ENCODE measurements around the gene AP4E1.

DNA sequence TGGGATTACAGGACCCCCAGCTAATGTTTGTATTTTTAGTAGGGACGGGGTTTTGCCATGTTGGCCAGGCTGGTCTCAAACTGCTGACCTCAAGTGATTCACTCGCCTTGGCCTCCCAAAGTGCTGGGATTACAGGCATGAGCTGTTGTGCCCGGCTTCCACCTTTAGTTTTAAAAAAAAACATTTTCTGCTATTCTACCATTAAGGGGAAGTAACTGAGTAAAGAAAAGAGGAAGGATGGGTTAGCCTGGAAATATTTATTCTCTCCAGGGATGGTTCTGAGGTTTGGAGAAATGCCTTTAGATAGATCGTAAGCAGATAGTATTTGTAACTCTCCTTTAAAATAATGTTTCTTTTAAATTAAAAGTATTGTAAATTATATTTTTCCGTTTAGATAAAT is 3.1 kb downstream of the AP4E1 start:
- TF ChIP-seq, protein P1, sequence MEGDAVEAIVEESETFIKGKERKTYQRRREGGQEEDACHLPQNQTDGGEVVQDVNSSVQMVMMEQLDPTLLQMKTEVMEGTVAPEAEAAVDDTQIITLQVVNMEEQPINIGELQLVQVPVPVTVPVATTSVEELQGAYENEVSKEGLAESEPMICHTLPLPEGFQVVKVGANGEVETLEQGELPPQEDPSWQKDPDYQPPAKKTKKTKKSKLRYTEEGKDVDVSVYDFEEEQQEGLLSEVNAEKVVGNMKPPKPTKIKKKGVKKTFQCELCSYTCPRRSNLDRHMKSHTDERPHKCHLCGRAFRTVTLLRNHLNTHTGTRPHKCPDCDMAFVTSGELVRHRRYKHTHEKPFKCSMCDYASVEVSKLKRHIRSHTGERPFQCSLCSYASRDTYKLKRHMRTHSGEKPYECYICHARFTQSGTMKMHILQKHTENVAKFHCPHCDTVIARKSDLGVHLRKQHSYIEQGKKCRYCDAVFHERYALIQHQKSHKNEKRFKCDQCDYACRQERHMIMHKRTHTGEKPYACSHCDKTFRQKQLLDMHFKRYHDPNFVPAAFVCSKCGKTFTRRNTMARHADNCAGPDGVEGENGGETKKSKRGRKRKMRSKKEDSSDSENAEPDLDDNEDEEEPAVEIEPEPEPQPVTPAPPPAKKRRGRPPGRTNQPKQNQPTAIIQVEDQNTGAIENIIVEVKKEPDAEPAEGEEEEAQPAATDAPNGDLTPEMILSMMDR (IDR thresholded peaks at IDR 0.05 in 2 of 3, conservative IDR thresholded peaks at IDR 0.05 in 1 of 3; ENCODE audit: borderline replicate concordance in 1 of 3, insufficient read depth in 1 of 3, low read depth in 2 of 3, low read length in 2 of 3) = no peak
- TF ChIP-seq POLR2A (IDR thresholded peaks at IDR 0.05; ENCODE audit: borderline replicate concordance, extremely low read depth, insufficient read depth, insufficient read length) (no peak), JUND (IDR thresholded peaks at IDR 0.05) (no peak), SIN3A (IDR thresholded peaks at IDR 0.05; ENCODE audit: low read depth) (no peak), EZH2 (IDR thresholded peaks at IDR 0.05) (no peak), SP1 (IDR thresholded peaks at IDR 0.05; ENCODE audit: low read depth) (no peak), ELF1 (IDR thresholded peaks at IDR 0.05; ENCODE audit: borderline replicate concordance, low read depth) (no peak), EGR1 (IDR thresholded peaks at IDR 0.05; ENCODE audit: low read depth) (no peak), POLR2AphosphoS5 (IDR thresholded peaks at IDR 0.05; ENCODE audit: low read depth, low read length) (no peak), FOSL1 (IDR thresholded peaks at IDR 0.05; ENCODE audit: low read depth) (no peak)
- TF ChIP-seq, protein P2, sequence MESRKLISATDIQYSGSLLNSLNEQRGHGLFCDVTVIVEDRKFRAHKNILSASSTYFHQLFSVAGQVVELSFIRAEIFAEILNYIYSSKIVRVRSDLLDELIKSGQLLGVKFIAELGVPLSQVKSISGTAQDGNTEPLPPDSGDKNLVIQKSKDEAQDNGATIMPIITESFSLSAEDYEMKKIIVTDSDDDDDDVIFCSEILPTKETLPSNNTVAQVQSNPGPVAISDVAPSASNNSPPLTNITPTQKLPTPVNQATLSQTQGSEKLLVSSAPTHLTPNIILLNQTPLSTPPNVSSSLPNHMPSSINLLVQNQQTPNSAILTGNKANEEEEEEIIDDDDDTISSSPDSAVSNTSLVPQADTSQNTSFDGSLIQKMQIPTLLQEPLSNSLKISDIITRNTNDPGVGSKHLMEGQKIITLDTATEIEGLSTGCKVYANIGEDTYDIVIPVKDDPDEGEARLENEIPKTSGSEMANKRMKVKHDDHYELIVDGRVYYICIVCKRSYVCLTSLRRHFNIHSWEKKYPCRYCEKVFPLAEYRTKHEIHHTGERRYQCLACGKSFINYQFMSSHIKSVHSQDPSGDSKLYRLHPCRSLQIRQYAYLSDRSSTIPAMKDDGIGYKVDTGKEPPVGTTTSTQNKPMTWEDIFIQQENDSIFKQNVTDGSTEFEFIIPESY (IDR thresholded peaks at IDR 0.05; ENCODE audit: extremely low read depth, insufficient replicate concordance, low read length) = no peak
- TF ChIP-seq, protein P3, sequence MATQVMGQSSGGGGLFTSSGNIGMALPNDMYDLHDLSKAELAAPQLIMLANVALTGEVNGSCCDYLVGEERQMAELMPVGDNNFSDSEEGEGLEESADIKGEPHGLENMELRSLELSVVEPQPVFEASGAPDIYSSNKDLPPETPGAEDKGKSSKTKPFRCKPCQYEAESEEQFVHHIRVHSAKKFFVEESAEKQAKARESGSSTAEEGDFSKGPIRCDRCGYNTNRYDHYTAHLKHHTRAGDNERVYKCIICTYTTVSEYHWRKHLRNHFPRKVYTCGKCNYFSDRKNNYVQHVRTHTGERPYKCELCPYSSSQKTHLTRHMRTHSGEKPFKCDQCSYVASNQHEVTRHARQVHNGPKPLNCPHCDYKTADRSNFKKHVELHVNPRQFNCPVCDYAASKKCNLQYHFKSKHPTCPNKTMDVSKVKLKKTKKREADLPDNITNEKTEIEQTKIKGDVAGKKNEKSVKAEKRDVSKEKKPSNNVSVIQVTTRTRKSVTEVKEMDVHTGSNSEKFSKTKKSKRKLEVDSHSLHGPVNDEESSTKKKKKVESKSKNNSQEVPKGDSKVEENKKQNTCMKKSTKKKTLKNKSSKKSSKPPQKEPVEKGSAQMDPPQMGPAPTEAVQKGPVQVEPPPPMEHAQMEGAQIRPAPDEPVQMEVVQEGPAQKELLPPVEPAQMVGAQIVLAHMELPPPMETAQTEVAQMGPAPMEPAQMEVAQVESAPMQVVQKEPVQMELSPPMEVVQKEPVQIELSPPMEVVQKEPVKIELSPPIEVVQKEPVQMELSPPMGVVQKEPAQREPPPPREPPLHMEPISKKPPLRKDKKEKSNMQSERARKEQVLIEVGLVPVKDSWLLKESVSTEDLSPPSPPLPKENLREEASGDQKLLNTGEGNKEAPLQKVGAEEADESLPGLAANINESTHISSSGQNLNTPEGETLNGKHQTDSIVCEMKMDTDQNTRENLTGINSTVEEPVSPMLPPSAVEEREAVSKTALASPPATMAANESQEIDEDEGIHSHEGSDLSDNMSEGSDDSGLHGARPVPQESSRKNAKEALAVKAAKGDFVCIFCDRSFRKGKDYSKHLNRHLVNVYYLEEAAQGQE (IDR thresholded peaks at IDR 0.05; ENCODE audit: low read depth) = no peak
